ENCODE results near the gene KCNH3. TPM values are rescaled to one million over a fixed set of nuclear protein-coding genes. Genes with fewer than 3 reads are reported as not detected.
A peak's percentile ranks its signal among the peaks of the same experiment; 100 is the strongest.

The KCNH3 gene
- total RNA-seq, 1 donor from 2014 or later: not detected

GRCh38 chr12:49556391-49557186, 17.8 kb downstream of the KCNH3 start:
- TF ChIP-seq CTCF (IDR thresholded peaks at IDR 0.05) (no peak), EZH2phosphoT487 (IDR thresholded peaks at IDR 0.05) (no peak), EZH2 (IDR thresholded peaks at IDR 0.05) (no peak)
- Histone ChIP-seq H3K9me3 (ENCODE audit: low read depth) (no peaks in the 10 kb centered on the region), H3K4me1 (no peaks in the 10 kb centered on the region), H4K20me1 (ENCODE audit: low read depth) (no peaks in the 10 kb centered on the region), H3F3A (ENCODE audit: low read depth) (no peaks in the 10 kb centered on the region), H3K79me2 (ENCODE audit: low read depth) (no peaks in the 10 kb centered on the region), H3K27ac (no peak overlapping the region), H3K27me3 (peaks cover 17% of the 10 kb centered on the region), H3K4me2 (no peak overlapping the region), H3K4me3 (no peak overlapping the region), H2AFZ (replicated peaks) (no peak overlapping the region), H3K9ac (no peak overlapping the region), H3K36me3 (no peaks in the 10 kb centered on the region)
- Mint-ChIP-seq H3K9me3 (no peaks in the 10 kb centered on the region), H3K27ac (peak overlapping the region; percentile 29), H3K4me3 (peak overlapping the region; percentile 15), H3K27me3 (ENCODE audit: insufficient read depth, low read depth) (peaks cover 3% of the 10 kb centered on the region), H3K36me3 (peaks cover 9% of the 10 kb centered on the region), H3K4me1 (peaks cover 6% of the 10 kb centered on the region)
- DNase-seq (ENCODE audit: low spot score): no peak

DNA sequence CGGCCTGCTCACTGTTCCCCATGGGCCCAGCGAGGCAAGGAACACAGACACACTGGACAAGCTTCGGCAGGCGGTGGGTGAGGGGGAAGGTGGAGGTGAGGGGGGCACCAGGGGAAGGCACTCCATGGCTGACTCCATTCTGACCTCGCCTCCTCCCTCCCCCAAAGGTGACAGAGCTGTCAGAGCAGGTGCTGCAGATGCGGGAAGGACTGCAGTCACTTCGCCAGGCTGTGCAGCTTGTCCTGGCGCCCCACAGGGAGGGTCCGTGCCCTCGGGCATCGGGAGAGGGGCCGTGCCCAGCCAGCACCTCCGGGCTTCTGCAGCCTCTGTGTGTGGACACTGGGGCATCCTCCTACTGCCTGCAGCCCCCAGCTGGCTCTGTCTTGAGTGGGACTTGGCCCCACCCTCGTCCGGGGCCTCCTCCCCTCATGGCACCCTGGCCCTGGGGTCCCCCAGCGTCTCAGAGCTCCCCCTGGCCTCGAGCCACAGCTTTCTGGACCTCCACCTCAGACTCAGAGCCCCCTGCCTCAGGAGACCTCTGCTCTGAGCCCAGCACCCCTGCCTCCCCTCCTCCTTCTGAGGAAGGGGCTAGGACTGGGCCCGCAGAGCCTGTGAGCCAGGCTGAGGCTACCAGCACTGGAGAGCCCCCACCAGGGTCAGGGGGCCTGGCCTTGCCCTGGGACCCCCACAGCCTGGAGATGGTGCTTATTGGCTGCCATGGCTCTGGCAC, 18.5 kb downstream of the KCNH3 start:
- no peaks in the 10 kb centered on the region for H3K4me1 ChIP-seq
- H3K9me3 ChIP-seq (ENCODE audit: low read depth): no peaks in the 10 kb centered on the region
- H3K4me3 Mint-ChIP-seq: no peak overlapping the region
- H3F3A ChIP-seq (ENCODE audit: low read depth): no peaks in the 10 kb centered on the region
- peaks cover 6% of the 10 kb centered on the region for H3K4me1 Mint-ChIP-seq
- no peak overlapping the region for H3K27ac Mint-ChIP-seq
- DNase-seq (ENCODE audit: low spot score): no peak
- H4K20me1 ChIP-seq (ENCODE audit: low read depth): no peaks in the 10 kb centered on the region
- no peak overlapping the region for H3K4me3 ChIP-seq
- no peaks in the 10 kb centered on the region for H3K9me3 Mint-ChIP-seq
- no peaks in the 10 kb centered on the region for H3K36me3 ChIP-seq
- H3K79me2 ChIP-seq (ENCODE audit: low read depth): no peaks in the 10 kb centered on the region
- no peak overlapping the region for H3K27ac ChIP-seq
- H3K27me3 Mint-ChIP-seq (ENCODE audit: insufficient read depth, low read depth): peaks cover 3% of the 10 kb centered on the region
- H3K27me3 ChIP-seq: peaks cover 9% of the 10 kb centered on the region
- TF ChIP-seq EZH2phosphoT487 (IDR thresholded peaks at IDR 0.05) (no peak), CTCF (IDR thresholded peaks at IDR 0.05) (no peak), EZH2 (IDR thresholded peaks at IDR 0.05) (no peak)
- no peak overlapping the region for H3K9ac ChIP-seq
- H3K36me3 Mint-ChIP-seq: peaks cover 14% of the 10 kb centered on the region
- no peak overlapping the region for H3K4me2 ChIP-seq
- no peak overlapping the region for H2AFZ ChIP-seq (replicated peaks)

DNA sequence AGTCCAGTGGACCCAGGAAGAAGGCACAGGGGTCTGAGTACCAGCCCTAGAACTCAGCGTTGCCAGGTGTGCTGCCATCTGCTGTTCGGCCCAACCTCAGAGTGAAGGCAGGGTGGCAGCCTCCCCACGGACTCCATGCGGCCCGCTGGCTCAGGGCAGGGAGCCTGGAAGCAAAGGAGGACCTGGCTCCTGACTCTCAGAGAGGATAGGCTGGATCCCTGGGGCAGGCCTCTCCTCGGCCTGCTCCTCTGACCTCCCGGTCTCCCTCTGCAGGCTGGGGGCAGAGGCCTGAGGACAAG, 19.0 kb downstream of the KCNH3 start:
- no peaks in the 10 kb centered on the region for H3F3A ChIP-seq (ENCODE audit: low read depth)
- Mint-ChIP-seq H3K9me3 (no peaks in the 10 kb centered on the region), H3K4me1 (peaks cover 6% of the 10 kb centered on the region), H3K27me3 (ENCODE audit: insufficient read depth, low read depth) (peaks cover 6% of the 10 kb centered on the region), H3K4me3 (no peak overlapping the region), H3K36me3 (peaks cover 17% of the 10 kb centered on the region), H3K27ac (no peak overlapping the region)
- peaks cover 4% of the 10 kb centered on the region for H3K27me3 ChIP-seq
- H3K9me3 ChIP-seq (ENCODE audit: low read depth): no peaks in the 10 kb centered on the region
- no peak overlapping the region for H3K4me3 ChIP-seq
- H3K79me2 ChIP-seq (ENCODE audit: low read depth): no peaks in the 10 kb centered on the region
- H2AFZ ChIP-seq (replicated peaks): no peak overlapping the region
- no peak for DNase-seq (ENCODE audit: low spot score)
- H3K9ac ChIP-seq: no peak overlapping the region
- no peak overlapping the region for H3K4me2 ChIP-seq
- no peaks in the 10 kb centered on the region for H3K36me3 ChIP-seq
- H4K20me1 ChIP-seq (ENCODE audit: low read depth): no peaks in the 10 kb centered on the region
- no peaks in the 10 kb centered on the region for H3K4me1 ChIP-seq
- H3K27ac ChIP-seq: no peak overlapping the region
- TF ChIP-seq EZH2phosphoT487 (IDR thresholded peaks at IDR 0.05) (no peak), CTCF (IDR thresholded peaks at IDR 0.05) (no peak), EZH2 (IDR thresholded peaks at IDR 0.05) (no peak)

Data from neural progenitor cell (in vitro differentiated cells).